GM06990 (cell line): ENCODE data around the gene AP1B1.
A peak's percentile ranks its signal among the peaks of the same experiment; 100 is the strongest.
"Not testable (repeated sequence)": the region's sequence is repeated elsewhere in the genome, so short reads cannot be mapped to it uniquely, and the experiment has no call there.

Experiments used
- DNase-seq: peaks from one replicate; pipeline ENCODE4 v3.0.0-alpha.2; 2011; ENCODE audit not compliant: insufficient read length; ENCODE audit errors: extremely low read depth
- H3K27me3 ChIP-seq: replicated peaks from 2 replicates; pipeline ENCODE4 v1.6.0; 2011; ENCODE audit warnings: low read length; ENCODE audit not compliant: control insufficient read depth, insufficient read depth
- H3K36me3 ChIP-seq: 2 replicates; pipeline ENCODE4 v1.5.1; 2011; ENCODE audit warnings: low read length; ENCODE audit not compliant: control insufficient read depth, insufficient read depth
- H3K4me3 ChIP-seq: replicated peaks from 2 replicates; pipeline ENCODE4 v1.5.1; 2011; ENCODE audit warnings: low read depth, mild to moderate bottlenecking, control low read depth, low read length
- TF ChIP-seq, protein P1 (sequence below): IDR thresholded peaks from 2 replicates; pipeline ENCODE4 v1.5.1; 2011; ENCODE audit warnings: low read length, control low read depth, mild to moderate bottlenecking, inconsistent platforms; ENCODE audit not compliant: insufficient read depth, poor library complexity, severe bottlenecking

AP1B1 gene

GRCh38 chr22:29359469-29359868 lies 28.9 kb downstream of the AP1B1 start:
- Histone ChIP-seq H3K36me3 (peaks cover 35% of the 10 kb centered on the region), H3K27me3 (no peaks in the 10 kb centered on the region), H3K4me3 (no peak overlapping the region)
- no peak for DNase-seq
- TF ChIP-seq, protein P1, sequence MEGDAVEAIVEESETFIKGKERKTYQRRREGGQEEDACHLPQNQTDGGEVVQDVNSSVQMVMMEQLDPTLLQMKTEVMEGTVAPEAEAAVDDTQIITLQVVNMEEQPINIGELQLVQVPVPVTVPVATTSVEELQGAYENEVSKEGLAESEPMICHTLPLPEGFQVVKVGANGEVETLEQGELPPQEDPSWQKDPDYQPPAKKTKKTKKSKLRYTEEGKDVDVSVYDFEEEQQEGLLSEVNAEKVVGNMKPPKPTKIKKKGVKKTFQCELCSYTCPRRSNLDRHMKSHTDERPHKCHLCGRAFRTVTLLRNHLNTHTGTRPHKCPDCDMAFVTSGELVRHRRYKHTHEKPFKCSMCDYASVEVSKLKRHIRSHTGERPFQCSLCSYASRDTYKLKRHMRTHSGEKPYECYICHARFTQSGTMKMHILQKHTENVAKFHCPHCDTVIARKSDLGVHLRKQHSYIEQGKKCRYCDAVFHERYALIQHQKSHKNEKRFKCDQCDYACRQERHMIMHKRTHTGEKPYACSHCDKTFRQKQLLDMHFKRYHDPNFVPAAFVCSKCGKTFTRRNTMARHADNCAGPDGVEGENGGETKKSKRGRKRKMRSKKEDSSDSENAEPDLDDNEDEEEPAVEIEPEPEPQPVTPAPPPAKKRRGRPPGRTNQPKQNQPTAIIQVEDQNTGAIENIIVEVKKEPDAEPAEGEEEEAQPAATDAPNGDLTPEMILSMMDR = peak; percentile 28

- DNase-seq = not testable (repeated sequence)
- peaks cover 50% of the 10 kb centered on the region for H3K36me3 ChIP-seq
Measured at GRCh38 chr22:29357193-29357890, 31.0 kb downstream of the AP1B1 start.

GRCh38 chr22:29353860-29354259 lies 34.5 kb downstream of the AP1B1 start:
- no peak overlapping the region for H3K4me3 ChIP-seq
- no peaks in the 10 kb centered on the region for H3K27me3 ChIP-seq
- TF ChIP-seq, protein P1 = no peak
- H3K36me3 ChIP-seq = peaks cover 69% of the 10 kb centered on the region
- no peak for DNase-seq

More at GRCh38 chr22:29357193-29357890, 31.0 kb downstream of the AP1B1 start:
- not testable (repeated sequence) for H3K27me3 ChIP-seq, H3K4me3 ChIP-seq

GRCh38 chr22:29353286-29353685 lies 35.1 kb downstream of the AP1B1 start:
- peaks cover 64% of the 10 kb centered on the region for H3K36me3 ChIP-seq
- TF ChIP-seq, protein P1 = no peak
- H3K27me3 ChIP-seq = no peaks in the 10 kb centered on the region
- no peak overlapping the region for H3K4me3 ChIP-seq
- no peak for DNase-seq

GRCh38 chr22:29352778-29353177 lies 35.6 kb downstream of the AP1B1 start:
- TF ChIP-seq, protein P1 = no peak
- DNase-seq = no peak
- Histone ChIP-seq H3K36me3 (peaks cover 64% of the 10 kb centered on the region), H3K4me3 (no peak overlapping the region), H3K27me3 (no peaks in the 10 kb centered on the region)

DNA sequence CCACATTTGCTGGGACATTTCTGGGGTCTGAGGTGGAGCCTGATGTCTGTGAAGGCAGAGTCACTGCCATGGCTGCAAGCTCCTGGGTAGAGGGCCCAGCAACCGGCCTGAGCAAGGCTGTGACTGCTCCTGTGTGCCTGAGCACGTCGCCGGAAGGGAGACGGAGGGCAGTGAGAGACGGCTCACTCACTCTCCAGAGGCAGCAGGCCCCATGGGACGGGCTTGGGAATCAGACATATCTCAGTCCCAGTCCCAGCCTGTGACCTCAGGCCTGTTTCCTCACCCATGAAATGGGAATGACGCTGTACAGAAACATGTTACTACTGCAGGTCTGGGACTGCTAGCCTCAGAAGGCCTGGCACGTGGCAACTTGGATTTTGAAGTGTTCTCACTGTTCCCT lies 36.5 kb downstream of the AP1B1 start:
- no peak for DNase-seq
- no peaks in the 10 kb centered on the region for H3K27me3 ChIP-seq
- H3K36me3 ChIP-seq = peaks cover 72% of the 10 kb centered on the region
- TF ChIP-seq, protein P1 = no peak
- H3K4me3 ChIP-seq = no peak overlapping the region
